ENCODE measurements around the gene ADAMTS9.

ADAMTS9 gene

DNA sequence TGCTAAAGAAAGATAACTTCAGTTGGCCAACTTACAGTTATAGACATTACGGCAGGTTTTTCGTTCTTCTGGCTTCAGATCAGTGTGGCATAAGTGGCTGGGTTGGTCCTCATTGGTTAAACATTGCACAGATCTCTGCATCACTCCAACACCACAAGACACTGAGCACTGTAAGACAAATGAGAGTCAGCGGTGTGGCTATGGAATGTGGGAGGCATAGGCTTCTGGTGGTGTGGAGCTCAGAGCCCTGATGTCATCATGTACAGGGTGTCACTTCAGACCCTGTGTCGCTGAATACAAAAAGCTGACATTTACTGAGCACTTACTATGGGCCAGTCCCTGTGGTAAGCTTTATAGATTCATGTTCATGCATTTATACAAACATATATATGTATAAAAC lies 146.0 kb downstream of the ADAMTS9 start:
- no peak for DNase-seq (ENCODE audit: low read depth in 2 of 2)

DNA sequence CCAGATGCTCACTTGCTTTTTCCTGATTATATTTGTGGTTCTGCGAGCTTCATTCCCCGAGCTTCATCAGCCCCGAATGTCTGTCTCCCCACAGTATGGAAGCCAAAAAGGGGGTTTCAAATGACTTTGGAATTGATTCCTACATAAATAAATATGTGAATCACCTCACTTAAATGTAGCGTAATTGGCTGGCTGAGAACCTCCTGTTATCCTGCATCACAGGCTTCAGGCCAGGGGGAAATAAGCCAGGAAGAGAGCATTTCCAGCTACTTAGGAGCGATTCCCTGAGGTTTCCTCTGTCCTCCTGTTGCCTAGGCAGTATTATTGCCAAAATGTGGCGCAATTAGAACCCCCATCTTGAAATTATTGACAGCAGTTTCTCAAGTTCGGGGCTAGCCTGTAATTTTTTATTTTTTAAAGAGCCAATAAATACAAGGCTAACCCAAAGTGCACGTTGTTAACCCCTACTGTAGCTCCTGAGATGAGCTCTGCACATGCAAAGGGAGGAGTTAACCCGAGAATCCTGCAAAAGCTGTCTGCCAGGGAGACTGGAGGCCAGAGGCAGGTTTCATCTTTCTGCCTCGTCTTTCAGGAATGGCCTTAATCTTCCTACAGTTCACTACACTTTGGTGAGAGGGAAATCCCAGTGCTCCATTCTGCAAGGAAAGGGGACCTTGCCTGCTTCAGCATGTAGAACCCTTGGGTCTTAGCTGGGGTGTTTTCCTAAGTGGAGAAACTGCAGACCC lies 148.2 kb downstream of the ADAMTS9 start:
- no peak for DNase-seq (ENCODE audit: low read depth in 2 of 2)

GRCh38 chr3:64536166-64536565 lies 151.6 kb downstream of the ADAMTS9 start:
- DNase-seq (ENCODE audit: low read depth in 2 of 2), result no peak

GRCh38 chr3:64533617-64534317 lies 154.0 kb downstream of the ADAMTS9 start:
- peak in 1 of 2 donors; percentile 4 for DNase-seq (ENCODE audit: low read depth in 2 of 2)

GRCh38 chr3:64530434-64531049 lies 157.3 kb downstream of the ADAMTS9 start:
- no peak for DNase-seq (ENCODE audit: low read depth in 2 of 2)

DNA sequence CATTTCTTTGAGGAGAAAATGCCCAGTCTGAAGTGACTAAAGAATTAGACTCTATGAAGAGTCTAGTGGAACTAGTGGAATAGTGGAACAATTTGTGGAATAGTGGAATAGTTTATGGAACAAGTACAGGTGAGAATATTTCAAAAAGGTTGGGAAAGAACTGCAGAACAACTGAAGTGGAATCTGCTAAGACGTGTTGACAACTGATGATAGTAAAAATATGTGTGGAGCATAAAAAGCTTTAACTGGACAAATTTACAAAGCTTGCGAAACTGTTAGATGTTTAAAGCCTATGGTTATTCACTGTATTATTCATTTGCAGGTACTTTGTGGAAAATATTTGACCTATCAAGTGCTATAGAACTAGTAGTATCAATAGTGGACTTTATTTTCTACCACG lies 164.5 kb downstream of the ADAMTS9 start:
- DNase-seq (ENCODE audit: low read depth in 2 of 2), result no peak

DNA sequence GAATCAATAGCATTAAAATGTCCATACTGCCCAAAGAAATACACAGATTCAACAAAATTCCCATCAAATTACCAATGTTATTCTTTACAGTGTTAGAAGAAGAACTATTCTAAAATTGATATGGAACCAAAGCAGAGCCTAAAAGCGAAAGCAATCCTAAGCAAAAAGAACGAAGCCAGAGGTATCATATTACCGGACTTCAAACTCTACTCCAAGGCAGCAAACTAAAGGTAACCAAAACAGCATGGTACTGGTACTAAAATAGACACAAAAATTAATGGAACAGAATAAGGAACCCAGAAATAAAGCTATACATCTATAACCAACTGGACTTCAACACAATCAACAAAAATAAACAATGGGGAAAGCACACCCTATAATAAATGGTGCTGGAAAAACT lies 167.5 kb downstream of the ADAMTS9 start:
- no peak for DNase-seq (ENCODE audit: low read depth in 2 of 2)

- no peak for DNase-seq (ENCODE audit: low read depth in 2 of 2)
Measured at GRCh38 chr3:64518950-64519349, 168.8 kb downstream of the ADAMTS9 start.

DNA sequence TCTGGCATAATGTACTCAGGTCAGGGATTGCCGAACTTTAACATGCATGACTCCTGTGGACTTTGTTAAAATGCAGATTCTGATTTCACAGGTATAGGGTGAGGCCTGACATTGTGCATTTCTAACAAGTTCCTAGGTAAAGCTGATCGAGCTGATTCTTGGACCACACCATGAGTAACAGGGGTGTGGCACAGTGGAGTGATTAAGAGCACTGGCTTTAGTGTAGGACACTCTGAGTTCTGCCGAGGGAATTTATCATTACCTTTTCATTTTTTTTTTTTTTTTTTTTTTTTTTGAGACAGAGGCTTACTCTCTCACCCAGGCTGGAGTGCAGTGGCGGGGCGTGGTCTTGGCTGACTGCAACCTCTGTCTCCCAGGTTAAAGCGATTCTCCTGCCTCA lies 169.3 kb downstream of the ADAMTS9 start:
- no peak for DNase-seq (ENCODE audit: low read depth in 2 of 2)

GRCh38 chr3:64514889-64515288 lies 172.9 kb downstream of the ADAMTS9 start:
- no peak for DNase-seq (ENCODE audit: low read depth in 2 of 2)

GRCh38 chr3:64509206-64509605 lies 178.6 kb downstream of the ADAMTS9 start:
- DNase-seq (ENCODE audit: low read depth in 2 of 2), result no peak

GRCh38 chr3:64508140-64508539 lies 179.7 kb downstream of the ADAMTS9 start:
- DNase-seq (ENCODE audit: low read depth in 2 of 2), result no peak

- DNase-seq (ENCODE audit: low read depth in 2 of 2), result no peak
Measured at GRCh38 chr3:64506255-64506654, 181.5 kb downstream of the ADAMTS9 start.

GRCh38 chr3:64505419-64505818 lies 182.4 kb downstream of the ADAMTS9 start:
- no peak for DNase-seq (ENCODE audit: low read depth in 2 of 2)

GRCh38 chr3:64502284-64502683 lies 185.5 kb downstream of the ADAMTS9 start:
- DNase-seq (ENCODE audit: low read depth in 2 of 2), result no peak

DNA sequence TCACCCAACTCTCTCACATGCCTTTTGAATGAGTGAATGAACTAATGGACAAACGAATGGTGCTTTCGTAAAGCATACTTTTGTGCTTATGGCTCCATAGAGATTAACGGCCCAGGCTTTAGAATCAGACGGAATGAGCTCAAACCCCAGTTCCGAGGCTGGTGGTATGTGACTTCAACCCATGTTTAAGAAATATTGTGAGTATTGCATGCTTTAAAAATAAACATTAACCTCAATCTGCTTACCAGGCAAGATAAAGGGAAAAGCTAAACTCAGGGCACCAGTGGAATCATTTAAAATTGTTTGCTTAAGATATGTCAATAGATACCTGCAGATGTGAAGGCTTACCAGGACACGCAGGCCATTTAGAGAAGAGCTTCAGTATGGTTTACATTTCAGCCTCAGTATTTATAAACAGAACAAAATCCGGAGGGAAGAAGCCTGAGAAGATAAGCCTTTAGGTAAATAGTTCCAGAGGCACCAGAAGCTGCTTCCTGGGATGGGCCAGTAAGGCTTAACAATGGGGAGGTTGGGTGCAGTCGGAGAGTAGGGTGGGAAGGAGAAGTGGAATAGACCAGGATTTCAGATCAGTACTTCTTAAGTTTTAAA lies 186.4 kb downstream of the ADAMTS9 start:
- no peak for DNase-seq (ENCODE audit: low read depth in 2 of 2)

- no peak for DNase-seq (ENCODE audit: low read depth in 2 of 2)
Measured at GRCh38 chr3:64496786-64497490, 190.9 kb downstream of the ADAMTS9 start.

GRCh38 chr3:64495781-64496334 lies 191.9 kb downstream of the ADAMTS9 start:
- no peak for DNase-seq (ENCODE audit: low read depth in 2 of 2)

DNA sequence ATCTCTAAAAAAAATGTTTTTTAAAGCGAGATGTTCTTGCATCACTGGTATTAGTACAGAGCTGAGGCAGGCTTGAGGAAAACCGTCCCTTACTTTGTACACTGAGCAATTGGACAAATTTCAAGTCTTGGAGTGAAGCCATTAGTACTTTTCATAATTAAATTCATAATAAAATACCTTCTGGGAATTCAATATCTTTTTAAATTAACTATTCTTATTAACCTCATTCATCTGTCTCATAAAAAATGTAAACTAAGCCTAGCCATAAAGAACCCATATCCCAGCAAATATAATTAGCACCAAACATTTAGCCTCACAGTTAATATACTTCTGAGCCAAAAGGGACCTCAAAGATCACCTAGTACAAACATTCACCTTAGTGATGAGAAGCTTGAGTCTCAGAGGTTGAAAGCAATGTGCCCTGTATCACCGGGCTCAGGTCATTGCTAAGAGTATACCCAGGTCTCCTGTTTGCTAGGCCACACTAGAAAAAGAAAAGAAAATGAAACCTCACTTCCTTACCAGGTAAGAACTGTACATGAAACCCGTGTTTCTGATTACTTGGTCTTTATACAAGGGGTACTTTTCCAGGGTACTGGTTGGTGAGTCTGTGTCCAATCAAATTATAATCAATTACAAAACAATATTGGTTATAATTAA lies 192.5 kb downstream of the ADAMTS9 start:
- no peak for DNase-seq (ENCODE audit: low read depth in 2 of 2)

- no peak for DNase-seq (ENCODE audit: low read depth in 2 of 2)
Measured at GRCh38 chr3:64494526-64494925, 193.3 kb downstream of the ADAMTS9 start.

- no peak for DNase-seq (ENCODE audit: low read depth in 2 of 2)
Measured at GRCh38 chr3:64493149-64493548, 194.7 kb downstream of the ADAMTS9 start.

All from stimulated activated CD8-positive, alpha-beta memory T cell treated with anti-CD3 and anti-CD28 coated beads, Interleukin-2, amount 100 ng/mL, for 1 hour (primary cell).